H1 (cell line): ENCODE data around the gene EEF2K. TPM values are rescaled to one million over a fixed set of nuclear protein-coding genes. Genes with fewer than 3 reads are reported as not detected.

Experiments
- CTCF ChIA-PET: fragments of 300-600 bp; sonication (Branson Sonifier 250); formaldehyde crosslinking; loops from one replicate; lab custom pipeline; 2021; ENCODE audit not compliant: partially characterized antibody; lab: Charles Lee
- POLR2A ChIA-PET: fragments of 300-600 bp; sonication (Branson Sonifier 250); formaldehyde crosslinking; loops from one replicate; lab custom pipeline; 2021; ENCODE audit warnings: inconsistent platforms; ENCODE audit not compliant: partially characterized antibody; lab: Charles Lee
- DNase-seq, 2 experiments: peaks; one replicate each; pipeline versions ENCODE4 v3.0.0 to v3.0.0-alpha.2; 2010 to 2022; ENCODE audit warnings: low spot score in 2 of 2, low read depth in 1 of 2, mixed read lengths in 1 of 2
- FAIRE-seq: peaks from 2 replicates; lab custom pipeline; 2011; peaks lifted over from hg19 to GRCh38; lab: Jason Lieb, UNC
- H2AFZ ChIP-seq: 2 replicates; pipeline ENCODE4 v1.8.1; 2012; ENCODE audit warnings: low read length, inconsistent platforms
- H2AK5ac ChIP-seq: 2 replicates; pipeline ENCODE4 v1.6.1; 2013; ENCODE audit warnings: low read depth, low read length
- H2BK120ac ChIP-seq: replicated peaks from 2 replicates; pipeline ENCODE3; 2013; ENCODE audit warnings: low read depth, low read length, inconsistent platforms
- H2BK12ac ChIP-seq: 2 replicates; pipeline ENCODE4 v1.6.1; 2013; ENCODE audit warnings: low read depth, low read length
- H2BK15ac ChIP-seq: 2 replicates; pipeline ENCODE4 v1.6.1; 2013; ENCODE audit warnings: low read length
- H2BK20ac ChIP-seq: 2 replicates; pipeline ENCODE4 v1.6.1; 2013; ENCODE audit warnings: low read length
- H2BK5ac ChIP-seq: 2 replicates; pipeline ENCODE4 v1.6.1; 2013; ENCODE audit warnings: low read depth, low read length
- H3K14ac ChIP-seq: 2 replicates; pipeline ENCODE4 v1.6.1; 2013; ENCODE audit warnings: inconsistent platforms; ENCODE audit not compliant: insufficient read length
- H3K18ac ChIP-seq: 2 replicates; pipeline ENCODE4 v1.6.1; 2013; ENCODE audit warnings: low read length; ENCODE audit errors: extremely low read depth
- H3K23ac ChIP-seq: 2 replicates; pipeline ENCODE4 v1.6.1; 2013; ENCODE audit warnings: inconsistent platforms; ENCODE audit not compliant: insufficient read length
- H3K23me2 ChIP-seq: 2 replicates; pipeline ENCODE4 v1.6.1; 2013; ENCODE audit warnings: low read depth, low read length
- H3K27ac ChIP-seq: 2 replicates; pipeline ENCODE4 v1.6.1; 2011; ENCODE audit warnings: low read depth, low read length, inconsistent platforms
- H3K27me3 ChIP-seq, 4 experiments: replicated peaks in 1 of 4; 1 replicate in 1 of 4; 2 replicates in 3 of 4; pipeline versions ENCODE4 v1.6.1 to v1.8.1; 2011 to 2013; ENCODE audit warnings: low read length in 3 of 4, mild to moderate bottlenecking in 3 of 4, inconsistent platforms in 2 of 4, mixed read lengths in 2 of 4, moderate library complexity in 1 of 4; ENCODE audit not compliant: control insufficient read depth in 3 of 4, insufficient read depth in 3 of 4; ENCODE audit errors: extremely low read depth in 1 of 4
- H3K36me3 ChIP-seq, 4 experiments: 2 replicates each; pipeline versions ENCODE4 v1.6.1 to v1.8.1; 2011 to 2013; ENCODE audit warnings: mild to moderate bottlenecking in 4 of 4, low read length in 3 of 4, moderate library complexity in 2 of 4, control low read depth in 1 of 4, inconsistent platforms in 1 of 4; ENCODE audit not compliant: insufficient read depth in 4 of 4, control insufficient read depth in 2 of 4
- H3K4ac ChIP-seq: replicated peaks from 2 replicates; pipeline ENCODE3; 2013; ENCODE audit warnings: low read length, low read depth, mixed read lengths, inconsistent platforms; ENCODE audit not compliant: insufficient read length
- H3K4me1 ChIP-seq, 4 experiments: replicated peaks in 1 of 4; 1 replicate in 1 of 4; 2 replicates in 3 of 4; pipeline versions ENCODE4 v1.6.1 to v1.8.1; 2011 to 2013; ENCODE audit warnings: low read length in 3 of 4, inconsistent platforms in 2 of 4, mixed read lengths in 1 of 4; ENCODE audit not compliant: insufficient read depth in 4 of 4, control insufficient read depth in 3 of 4
- H3K4me2 ChIP-seq, 2 experiments: 2 replicates each; pipeline versions ENCODE4 v1.6.1 to v1.8.1; 2011 to 2013; ENCODE audit warnings: low read depth in 2 of 2, low read length in 2 of 2, control low read depth in 1 of 2, inconsistent platforms in 1 of 2, mild to moderate bottlenecking in 1 of 2; ENCODE audit not compliant: insufficient read depth in 1 of 2
- H3K4me3 ChIP-seq, 4 experiments: fragments of 200-600, 300-600 bp in 1 of 4; sonication (generic), shearing (Covaris generic), sonication (Bioruptor Twin) in 1 of 4; 2 replicates each; pipeline versions ENCODE4 v1.5.1 to v1.8.1; 2011 to 2016; ENCODE audit warnings: low read length in 4 of 4, low read depth in 3 of 4, control low read depth in 2 of 4, inconsistent platforms in 2 of 4, mild to moderate bottlenecking in 2 of 4, mixed read lengths in 1 of 4, moderate library complexity in 1 of 4; ENCODE audit not compliant: insufficient read depth in 2 of 4; ENCODE audit errors: extremely low read depth in 1 of 4
- H3K56ac ChIP-seq: replicated peaks from 2 replicates; pipeline ENCODE3; 2013; ENCODE audit warnings: low read depth, mild to moderate bottlenecking, mixed read lengths, low read length, inconsistent platforms; ENCODE audit not compliant: insufficient read length
- H3K79me1 ChIP-seq: 2 replicates; pipeline ENCODE4 v1.6.1; 2013; ENCODE audit warnings: low read depth, low read length, control low read depth
- H3K79me2 ChIP-seq, 2 experiments: 2 replicates each; pipeline versions ENCODE4 v1.6.1 to v1.8.1; 2012 to 2013; ENCODE audit warnings: low read length in 2 of 2, mild to moderate bottlenecking in 2 of 2, inconsistent platforms in 1 of 2; ENCODE audit not compliant: insufficient read depth in 2 of 2, control insufficient read depth in 1 of 2
- H3K9ac ChIP-seq, 4 experiments: replicated peaks in 1 of 4; 1 replicate in 1 of 4; 2 replicates in 3 of 4; pipeline versions ENCODE4 v1.6.1 to v1.8.1; 2011 to 2013; ENCODE audit warnings: low read depth in 3 of 4, low read length in 3 of 4, control low read depth in 2 of 4, mild to moderate bottlenecking in 2 of 4, moderate library complexity in 2 of 4, inconsistent platforms in 1 of 4; ENCODE audit errors: extremely low read depth in 1 of 4
- H3K9me3 ChIP-seq, 2 experiments: 2 replicates each; pipeline versions ENCODE4 v1.6.1 to v1.8.1; 2012 to 2013; ENCODE audit warnings: mild to moderate bottlenecking in 2 of 2, moderate library complexity in 2 of 2, control low read depth in 1 of 2, inconsistent platforms in 1 of 2, low read depth in 1 of 2, low read length in 1 of 2, mixed read lengths in 1 of 2; ENCODE audit not compliant: insufficient read depth in 2 of 2
- H4K20me1 ChIP-seq, 2 experiments: replicated peaks in 1 of 2; 2 replicates each; pipeline versions ENCODE3 to v1.8.1; 2011 to 2013; ENCODE audit warnings: inconsistent platforms in 2 of 2, low read length in 2 of 2, mild to moderate bottlenecking in 1 of 2; ENCODE audit not compliant: insufficient read depth in 2 of 2, control insufficient read depth in 1 of 2
- H4K5ac ChIP-seq: 2 replicates; pipeline ENCODE4 v1.6.1; 2013; ENCODE audit warnings: low read length, low read depth, mixed read lengths, inconsistent platforms; ENCODE audit not compliant: insufficient read length
- H4K8ac ChIP-seq: 2 replicates; pipeline ENCODE4 v1.8.0; 2013; ENCODE audit warnings: mild to moderate bottlenecking, moderate library complexity, low read length, inconsistent platforms; ENCODE audit not compliant: insufficient read depth; ENCODE audit errors: extremely low read depth
- H4K91ac ChIP-seq: replicated peaks from 2 replicates; pipeline ENCODE3; 2013; ENCODE audit warnings: low read length, mixed read lengths, inconsistent platforms; ENCODE audit not compliant: insufficient read length
- CTCF ChIP-seq, 3 experiments: IDR thresholded peaks; 1 replicate in 2 of 3; 2 replicates in 1 of 3; pipeline versions ENCODE4 v1.5.1 to v1.6.1; 2011; ENCODE audit warnings: low read length in 3 of 3, mild to moderate bottlenecking in 3 of 3, inconsistent platforms in 2 of 3, low read depth in 1 of 3, moderate library complexity in 1 of 3; ENCODE audit not compliant: insufficient read depth in 1 of 3; ENCODE audit errors: control extremely low read depth in 1 of 3
- GABPA ChIP-seq: IDR thresholded peaks from 2 replicates; pipeline ENCODE4 v1.6.1; 2011; ENCODE audit warnings: mild to moderate bottlenecking, low read length, moderate library complexity, borderline replicate concordance; ENCODE audit not compliant: insufficient read depth
- HDAC6 ChIP-seq: IDR thresholded peaks from one replicate; pipeline ENCODE4 v1.7.1; 2012; ENCODE audit warnings: low read depth, mild to moderate bottlenecking, inconsistent platforms, low read length, moderate library complexity
- KDM1A ChIP-seq: fragments of 200-600, 300-600 bp; sonication (generic); IDR thresholded peaks from 2 replicates; pipeline ENCODE4 v1.7.1; 2016; ENCODE audit warnings: mild to moderate bottlenecking, low read length, borderline replicate concordance
- POU5F1 ChIP-seq: IDR thresholded peaks from 2 replicates; pipeline ENCODE4 v1.6.1; 2011; ENCODE audit warnings: low read depth, mild to moderate bottlenecking, low read length, moderate library complexity
- SIX5 ChIP-seq: IDR thresholded peaks from 2 replicates; pipeline ENCODE4 v1.6.1; 2011; ENCODE audit warnings: mild to moderate bottlenecking, low read depth, low read length
- SP1 ChIP-seq: IDR thresholded peaks from 2 replicates; pipeline ENCODE4 v1.6.1; 2011; ENCODE audit warnings: low read depth, low read length
- SP2 ChIP-seq: IDR thresholded peaks from 2 replicates; pipeline ENCODE4 v1.6.1; 2012; ENCODE audit warnings: mild to moderate bottlenecking, low read length, inconsistent platforms
- TCF12 ChIP-seq: IDR thresholded peaks from 2 replicates; pipeline ENCODE4 v1.6.1; 2011; ENCODE audit warnings: low read depth, mild to moderate bottlenecking, low read length
- whole genome bisulfite sequencing, 2 experiments: shearing (Covaris generic) in 1 of 2; methylation state at CpG; one replicate each; pipeline versions ENCODE4 v1.1.6 to v1.1.7; 2013 to 2015; ENCODE audit warnings: low lambda C conversion rate in 2 of 2, mixed read lengths in 2 of 2, inconsistent platforms in 1 of 2, low coverage in 1 of 2, missing lambda C conversion rate in 1 of 2; ENCODE audit not compliant: insufficient replicate concordance in 2 of 2, insufficient coverage in 1 of 2, insufficient read length in 1 of 2; ENCODE audit errors: extremely low coverage in 1 of 2, missing lambda C conversion rate in 1 of 2; 5-methylcytosine and 5-hydroxymethylcytosine counted together
- polyA plus RNA-seq, 7 experiments: library from polyadenylated mRNA; depleted of rRNA in 3 of 7; stranded (reverse) in 5 of 7; unstranded in 2 of 7; fragments of >200 nt in 5 of 7; fragments of 200-250 nt in 2 of 7; gene quantifications; 1 replicate in 5 of 7; 2 replicates in 1 of 7; 4 replicates in 1 of 7; pipeline versions ENCODE4 v1.2.1 to v1.2.3, GENCODE V29; 2011 to 2013; ENCODE audit warnings: missing spikeins in 2 of 7, mixed read lengths in 2 of 7
- total RNA-seq: library from RNA; stranded (reverse); fragmentation: NEBNext Ultra II Directional; extraction: Animal tissue kit (Norgen Biotek cat#: 25700); gene quantifications from 2 replicates; pipeline ENCODE4 v1.2.1, GENCODE V29; 2021
- TF ChIP-seq, protein P1 (sequence below): IDR thresholded peaks from 2 replicates; pipeline ENCODE4 v1.6.1; 2012; ENCODE audit warnings: inconsistent platforms

Gene EEF2K
- total and polyA plus RNA-seq, 2 of the 8 experiments (the other 6 are each of a cell fraction or from before 2014, with no cell fraction given), result 14.9 to 30.2 TPM

DNA sequence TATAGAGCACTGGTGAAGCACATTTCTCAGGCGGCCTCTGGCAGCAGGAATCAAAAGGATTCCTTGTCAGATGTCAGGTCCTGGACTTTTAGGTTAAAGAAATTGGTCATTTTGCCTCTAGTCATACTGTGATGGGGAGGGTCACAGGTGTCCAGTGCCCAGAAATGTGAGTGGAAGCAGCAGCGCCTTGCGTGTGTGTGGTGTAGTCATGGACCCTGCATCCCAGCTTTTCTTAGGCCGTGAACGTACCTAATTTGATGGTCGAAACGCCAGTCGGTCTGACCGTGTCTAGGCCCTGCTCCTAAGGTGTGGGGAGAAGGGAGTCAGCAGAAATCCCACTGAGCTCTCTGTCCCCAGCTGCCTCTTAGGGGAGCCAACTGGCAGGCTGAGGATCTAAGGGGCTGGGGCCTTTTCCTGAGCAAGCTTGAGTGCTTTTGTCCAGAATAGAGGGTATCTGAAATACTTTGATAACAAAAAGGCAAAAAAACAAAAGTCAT lies 123.2 kb downstream of the EEF2K start:
- Histone ChIP-seq H3K4me1 (no peaks in the 10 kb centered on the region), H3K56ac (no peak overlapping the region), H4K8ac (no peak overlapping the region), H3K9ac (no peak overlapping the region), H4K5ac (no peak overlapping the region), H3K23ac (no peak overlapping the region), H2BK20ac (no peak overlapping the region), H3K14ac (no peak overlapping the region), H3K23me2 (no peaks in the 10 kb centered on the region), H4K91ac (no peak overlapping the region)
- TF ChIP-seq POU5F1, result no peak
- TF ChIP-seq HDAC6, result no peak
- TF ChIP-seq TCF12, result no peak
- no peak for TF ChIP-seq CTCF (IDR thresholded peaks at IDR 0.05; ENCODE audit: control extremely low read depth in 1 of 3, insufficient read depth in 1 of 3, low read depth in 1 of 3, low read length in 3 of 3)
- no peak for TF ChIP-seq KDM1A
- TF ChIP-seq GABPA, result no peak
- TF ChIP-seq SIX5, result no peak
- TF ChIP-seq, protein P1, sequence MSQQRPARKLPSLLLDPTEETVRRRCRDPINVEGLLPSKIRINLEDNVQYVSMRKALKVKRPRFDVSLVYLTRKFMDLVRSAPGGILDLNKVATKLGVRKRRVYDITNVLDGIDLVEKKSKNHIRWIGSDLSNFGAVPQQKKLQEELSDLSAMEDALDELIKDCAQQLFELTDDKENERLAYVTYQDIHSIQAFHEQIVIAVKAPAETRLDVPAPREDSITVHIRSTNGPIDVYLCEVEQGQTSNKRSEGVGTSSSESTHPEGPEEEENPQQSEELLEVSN, result no peak
- no peak for TF ChIP-seq SP1
- TF ChIP-seq SP2, result no peak
- TF ChIP-seq, all 59 proteins: peak for 0
- no peak overlapping the region for H2BK120ac ChIP-seq
- FAIRE-seq, result no peak
- peaks cover 18 to 72% (median 55%) of the 10 kb centered on the region in 4 experiments for H3K36me3 ChIP-seq
- ChIA-PET POLR2A (interaction anchor here (0.6 to 0.9 kb wide), 7 partner anchors 8 to 1143 kb away, joined by 3 to 4 read pairs (median 3); no protein-coding TSS in a partner anchor), CTCF (interaction anchor here (0.7 to 2.8 kb wide), 4 partner anchors 9 to 1179 kb away, joined by 3 to 21 read pairs (median 4); partner anchors contain the start of gene DNAH3)
- no peak overlapping the region for H2AFZ ChIP-seq
- no peak overlapping the region for H3K4me2 ChIP-seq
- WGBS, 2 experiments, result 93% methylated on average over 9 of the region's 9 CpGs; no CpG with 5 or more reads in 1 of the 2 experiments
- peaks cover 0 to 12% of the 10 kb centered on the region in 2 experiments for H4K20me1 ChIP-seq
- H2BK12ac ChIP-seq, result no peak overlapping the region
- 0 out of 2 replicates have a peak, but pooled peaks cover 5% of the 10 kb centered on the region for H3K79me1 ChIP-seq
- no peaks in the 10 kb centered on the region for H3K27me3 ChIP-seq
- H2AK5ac ChIP-seq, result no peak overlapping the region
- H3K27ac ChIP-seq, result no peak overlapping the region
- no peaks in the 10 kb centered on the region for H3K9me3 ChIP-seq
- no peak overlapping the region for H3K18ac ChIP-seq
- H3K4ac ChIP-seq, result no peak overlapping the region
- H3K79me2 ChIP-seq, result no peaks in the 10 kb centered on the region
- H3K4me3 ChIP-seq, result no peak overlapping the region
- no peak for DNase-seq
- H2BK5ac ChIP-seq, result no peak overlapping the region
- H2BK15ac ChIP-seq, result no peak overlapping the region
